A673 (cell line): Measurements from ENCODE around the gene ACAD9.

Source experiments
- CTCF ChIP-seq: fragments of 300-800, 200-600 bp; sonication (generic); conservative IDR thresholded peaks from 2 replicates; pipeline ENCODE4 v1.5.1; 2017; ENCODE audit warnings: low read depth, mild to moderate bottlenecking, antibody characterized with exemption, low read length, moderate library complexity, mixed read lengths
- EZH2 ChIP-seq: fragments of 200-600 bp; sonication (generic); IDR thresholded peaks from 2 replicates; pipeline ENCODE4 v1.6.1; 2017; ENCODE audit warnings: borderline replicate concordance, low read depth, mild to moderate bottlenecking, mixed read lengths, antibody characterized with exemption, low read length; ENCODE audit not compliant: poor library complexity, severe bottlenecking

GRCh38 chr3:128835096-128835495, 44.3 kb upstream of the ACAD9 start:
- TF ChIP-seq CTCF (no peak), EZH2 (no peak)
